CD14-positive monocyte (primary cell): ENCODE measurements around the gene HMBS. TPM values are rescaled to one million over a fixed set of nuclear protein-coding genes. Genes with fewer than 3 reads are reported as not detected.

Source experiments
- DNase-seq, 3 donors: peaks; one replicate each; pipeline ENCODE4 v3.0.0-alpha.2; 2011 to 2022
- H2AFZ ChIP-seq: 2 replicates; pipeline ENCODE4 v1.6.0; 2012; ENCODE audit warnings: mild to moderate bottlenecking, low read depth, low read length, inconsistent platforms; ENCODE audit not compliant: insufficient read depth, poor library complexity, severe bottlenecking
- H3K27ac ChIP-seq, 2 donors: 1 replicate in 1 of 2; 2 replicates in 1 of 2; pipeline ENCODE4 v1.5.1; 2012 to 2013; ENCODE audit warnings: low read length in 2 of 2, control low read depth in 1 of 2, inconsistent platforms in 1 of 2, low read depth in 1 of 2, mild to moderate bottlenecking in 1 of 2
- H3K27me3 ChIP-seq, 2 donors: one replicate each; pipeline versions ENCODE4 v1.6.0 to v1.6.1; 2011 to 2013; ENCODE audit warnings: low read length in 2 of 2; ENCODE audit not compliant: control insufficient read depth in 2 of 2, insufficient read depth in 2 of 2
- H3K36me3 ChIP-seq, 2 donors: replicated peaks in 1 of 2; 1 replicate in 1 of 2; 2 replicates in 1 of 2; pipeline versions ENCODE4 v1.5.1 to v1.6.1; 2012 to 2013; ENCODE audit warnings: low read length in 2 of 2, control low read depth in 1 of 2, inconsistent platforms in 1 of 2, mild to moderate bottlenecking in 1 of 2; ENCODE audit not compliant: insufficient read depth in 2 of 2, control insufficient read depth in 1 of 2
- H3K4me1 ChIP-seq, 2 donors: 1 replicate in 1 of 2; 2 replicates in 1 of 2; pipeline versions ENCODE4 v1.5.1 to v1.6.1; 2012 to 2013; ENCODE audit warnings: low read length in 2 of 2, control low read depth in 1 of 2, inconsistent platforms in 1 of 2, mild to moderate bottlenecking in 1 of 2, moderate library complexity in 1 of 2; ENCODE audit not compliant: insufficient read depth in 2 of 2, control insufficient read depth in 1 of 2
- H3K4me2 ChIP-seq: replicated peaks from 2 replicates; pipeline ENCODE3; 2012; ENCODE audit warnings: low read length, moderate library complexity, mild to moderate bottlenecking; ENCODE audit not compliant: poor library complexity, severe bottlenecking; ENCODE audit errors: extremely low read depth
- H3K4me3 ChIP-seq, 3 experiments: fragments of 200-600 bp in 1 of 3; sonication (generic) in 1 of 3; replicated peaks in 1 of 3; 1 replicate in 2 of 3; 2 replicates in 1 of 3; pipeline ENCODE4 v1.5.1; 2011 to 2013; ENCODE audit warnings: low read length in 3 of 3, mild to moderate bottlenecking in 3 of 3, control low read depth in 2 of 3, low read depth in 2 of 3, inconsistent platforms in 1 of 3, moderate library complexity in 1 of 3
- H3K79me2 ChIP-seq: 2 replicates; pipeline ENCODE4 v1.6.0; 2012; ENCODE audit warnings: mild to moderate bottlenecking, control low read depth, inconsistent platforms, low read length, moderate library complexity; ENCODE audit not compliant: insufficient read depth
- H3K9ac ChIP-seq: 2 replicates; pipeline ENCODE4 v1.6.0; 2017; ENCODE audit warnings: low read length, mild to moderate bottlenecking; ENCODE audit not compliant: insufficient read depth, poor library complexity, severe bottlenecking
- H3K9me3 ChIP-seq, 2 donors: replicated peaks in 1 of 2; 1 replicate in 1 of 2; 2 replicates in 1 of 2; pipeline versions ENCODE4 v1.5.1 to v1.6.1; 2012 to 2013; ENCODE audit warnings: low read length in 2 of 2, control low read depth in 1 of 2; ENCODE audit not compliant: control insufficient read depth in 1 of 2, insufficient read depth in 1 of 2
- H4K20me1 ChIP-seq: 2 replicates; pipeline ENCODE4 v1.6.0; 2012; ENCODE audit warnings: mild to moderate bottlenecking, low read length, control low read depth, moderate library complexity; ENCODE audit not compliant: insufficient read depth
- H3K27ac Mint-ChIP-seq, 7 donors: one replicate each; pipeline ENCODE4 v1.8.0; 2020; ENCODE audit warnings: mild to moderate bottlenecking in 7 of 7, mixed read lengths in 7 of 7, moderate library complexity in 6 of 7, inconsistent platforms in 2 of 7
- H3K27me3 Mint-ChIP-seq, 3 donors: one replicate each; pipeline ENCODE4 v1.8.0; 2021 to 2022; ENCODE audit warnings: low read depth in 3 of 3, mild to moderate bottlenecking in 3 of 3, mixed read lengths in 3 of 3, moderate library complexity in 3 of 3, inconsistent platforms in 1 of 3
- H3K36me3 Mint-ChIP-seq, 2 donors: one replicate each; pipeline ENCODE4 v1.8.0; 2020; ENCODE audit warnings: mixed read lengths in 2 of 2, inconsistent platforms in 1 of 2, mild to moderate bottlenecking in 1 of 2
- H3K4me1 Mint-ChIP-seq: one replicate; pipeline ENCODE4 v1.8.0; 2020; ENCODE audit warnings: mild to moderate bottlenecking, mixed read lengths
- H3K4me3 Mint-ChIP-seq, 2 donors: one replicate each; pipeline ENCODE4 v1.8.0; 2020; ENCODE audit warnings: mild to moderate bottlenecking in 2 of 2, mixed read lengths in 2 of 2, moderate library complexity in 1 of 2
- H3K9me3 Mint-ChIP-seq, 7 donors: one replicate each; pipeline ENCODE4 v1.8.0; 2020 to 2022; ENCODE audit warnings: mixed read lengths in 7 of 7, mild to moderate bottlenecking in 6 of 7, moderate library complexity in 6 of 7, inconsistent platforms in 2 of 7
- WGBS: methylation state at CpG from one replicate; pipeline ENCODE4 v1.1.5; 2013; ENCODE audit warnings: missing lambda C conversion rate; ENCODE audit not compliant: insufficient coverage; 5-methylcytosine and 5-hydroxymethylcytosine counted together
- intact Hi-C, 2 donors: fragments of 100-400 bp; cut with micrococcal nuclease; formaldehyde crosslinking; loops; one replicate each; pipeline versions ENCODE4 v1.15.0 to v1.15.1; 2023
- polyA plus RNA-seq, 3 donors: library from polyadenylated mRNA; depleted of rRNA in 1 of 3; unstranded in 2 of 3; stranded (reverse) in 1 of 3; fragments of 300-500 nt in 2 of 3; fragments of >200 nt in 1 of 3; fragmentation: Illumina TruSeq in 2 of 3; gene quantifications; 1 replicate in 2 of 3; 2 replicates in 1 of 3; pipeline ENCODE4 v1.2.3, GENCODE V29; 2012 to 2021
- TF ChIP-seq, protein P1 (sequence below): fragments of 200-600 bp; IDR thresholded peaks from one replicate; pipeline ENCODE4 v1.8.0; 2022; ENCODE audit warnings: antibody characterized with exemption, mild to moderate bottlenecking

Gene HMBS
- polyA plus RNA-seq, 3 donors: 21.1 to 26.4 (median 25.2) TPM

GRCh38 chr11:119055901-119056300 is 28.8 kb upstream of the HMBS start:
- Mint-ChIP-seq H3K4me1 (peaks cover 21% of the 10 kb centered on the region), H3K27me3 (peaks cover 0 to 1% (median 0%) of the 10 kb centered on the region in 3 donors), H3K27ac (peak overlapping the region; percentile 52 to 89 (median 78)), H3K4me3 (peak overlapping the region; percentile 82 to 94), H3K36me3 (peaks cover 47 to 51% of the 10 kb centered on the region in 2 donors), H3K9me3 (no peaks in the 10 kb centered on the region)
- WGBS: 62% methylated on average over 6 of the region's 6 CpGs
- peak overlapping the region; percentile 89 for H2AFZ ChIP-seq
- peaks cover 23% of the 10 kb centered on the region for H3K79me2 ChIP-seq
- peak overlapping the region; percentile 98 for H3K9ac ChIP-seq
- H3K27me3 ChIP-seq: no peaks in the 10 kb centered on the region
- peak overlapping the region in 1 of 2 donors; percentile 94 for H3K27ac ChIP-seq
- peak overlapping the region; percentile 62 to 88 (median 86) for H3K4me3 ChIP-seq
- no peaks in the 10 kb centered on the region for H3K9me3 ChIP-seq
- H3K4me1 ChIP-seq: peaks cover 17 to 22% of the 10 kb centered on the region in 2 donors
- H3K4me2 ChIP-seq: peak overlapping the region; percentile 88
- TF ChIP-seq, protein P1, sequence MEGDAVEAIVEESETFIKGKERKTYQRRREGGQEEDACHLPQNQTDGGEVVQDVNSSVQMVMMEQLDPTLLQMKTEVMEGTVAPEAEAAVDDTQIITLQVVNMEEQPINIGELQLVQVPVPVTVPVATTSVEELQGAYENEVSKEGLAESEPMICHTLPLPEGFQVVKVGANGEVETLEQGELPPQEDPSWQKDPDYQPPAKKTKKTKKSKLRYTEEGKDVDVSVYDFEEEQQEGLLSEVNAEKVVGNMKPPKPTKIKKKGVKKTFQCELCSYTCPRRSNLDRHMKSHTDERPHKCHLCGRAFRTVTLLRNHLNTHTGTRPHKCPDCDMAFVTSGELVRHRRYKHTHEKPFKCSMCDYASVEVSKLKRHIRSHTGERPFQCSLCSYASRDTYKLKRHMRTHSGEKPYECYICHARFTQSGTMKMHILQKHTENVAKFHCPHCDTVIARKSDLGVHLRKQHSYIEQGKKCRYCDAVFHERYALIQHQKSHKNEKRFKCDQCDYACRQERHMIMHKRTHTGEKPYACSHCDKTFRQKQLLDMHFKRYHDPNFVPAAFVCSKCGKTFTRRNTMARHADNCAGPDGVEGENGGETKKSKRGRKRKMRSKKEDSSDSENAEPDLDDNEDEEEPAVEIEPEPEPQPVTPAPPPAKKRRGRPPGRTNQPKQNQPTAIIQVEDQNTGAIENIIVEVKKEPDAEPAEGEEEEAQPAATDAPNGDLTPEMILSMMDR: no peak
- intact Hi-C loops: loop anchor here in 1 of 2 donors (2.0 kb wide), 2 partner anchors 25 to 39 kb away; partner anchors contain the start of gene SLC37A4
- H4K20me1 ChIP-seq: no peaks in the 10 kb centered on the region
- H3K36me3 ChIP-seq: peaks cover 39 to 47% of the 10 kb centered on the region in 2 donors
- no peak for DNase-seq

DNA sequence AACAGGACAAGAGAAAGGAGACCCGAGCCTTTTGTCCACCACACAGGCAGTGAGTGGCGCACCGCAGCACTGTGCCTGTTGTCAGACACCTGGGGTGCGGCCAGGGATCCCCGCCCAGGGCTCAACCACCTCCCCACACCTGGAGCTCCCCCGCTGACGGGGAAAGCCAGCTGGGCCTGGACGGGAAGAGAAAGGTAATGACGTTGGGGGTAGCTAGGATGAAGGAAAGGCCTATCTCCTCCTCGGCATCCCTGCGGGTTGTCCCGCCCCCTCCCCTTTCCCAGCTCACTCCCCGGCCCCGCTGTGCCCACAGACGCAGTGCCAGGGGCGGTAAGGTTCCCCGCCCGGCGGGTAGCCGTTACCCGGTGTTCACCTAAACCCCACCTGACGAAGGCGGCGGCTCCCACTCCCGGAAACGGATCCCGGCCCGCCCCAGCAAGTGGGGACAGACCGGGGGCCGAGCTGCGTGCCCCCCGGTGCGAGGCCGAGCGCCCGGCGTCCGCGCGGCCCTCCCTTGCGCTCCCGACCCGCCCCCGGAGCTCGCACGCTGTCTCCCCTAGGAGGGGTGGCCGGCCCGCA is 28.2 kb upstream of the HMBS start:
- no peaks in the 10 kb centered on the region for H3K9me3 Mint-ChIP-seq
- peaks cover 23% of the 10 kb centered on the region for H3K79me2 ChIP-seq
- peak overlapping the region; percentile 93 to 94 for H3K4me3 Mint-ChIP-seq
- H3K27ac Mint-ChIP-seq: peak overlapping the region; percentile 88 to 96 (median 93)
- H2AFZ ChIP-seq: peak overlapping the region; percentile 89
- H3K36me3 Mint-ChIP-seq: peaks cover 41 to 49% of the 10 kb centered on the region in 2 donors
- peak overlapping the region; percentile 88 for H3K4me2 ChIP-seq
- peaks cover 17 to 22% of the 10 kb centered on the region in 2 donors for H3K4me1 ChIP-seq
- peak overlapping the region; percentile 98 for H3K9ac ChIP-seq
- peak overlapping the region; percentile 56 to 94 for H3K27ac ChIP-seq
- peak overlapping the region; percentile 62 to 88 (median 86) for H3K4me3 ChIP-seq
- H4K20me1 ChIP-seq: no peaks in the 10 kb centered on the region
- H3K4me1 Mint-ChIP-seq: peaks cover 21% of the 10 kb centered on the region
- no peaks in the 10 kb centered on the region for H3K27me3 ChIP-seq
- peaks cover 0 to 1% (median 0%) of the 10 kb centered on the region in 3 donors for H3K27me3 Mint-ChIP-seq
- intact Hi-C loops: loop anchor here in 1 of 2 donors (2.0 kb wide), 2 partner anchors 26 to 38 kb away; partner anchors contain the start of gene SLC37A4
- no peak for DNase-seq
- H3K9me3 ChIP-seq: no peaks in the 10 kb centered on the region
- TF ChIP-seq, protein P1: no peak
- WGBS: under 1% methylated on average over 35 of the region's 48 CpGs
- peaks cover 34 to 43% of the 10 kb centered on the region in 2 donors for H3K36me3 ChIP-seq
